Measurements from ENCODE around the gene EFHD2.

GRCh38 chr1:15442759-15443158, 33.1 kb downstream of the EFHD2 start:
- TF ChIP-seq CSRNP3 (CRISPR knock-in tag; IDR thresholded peaks at IDR 0.05) (no peak), ZFP3 (CRISPR knock-in tag; IDR thresholded peaks at IDR 0.05) (no peak), CSDC2 (CRISPR knock-in tag; IDR thresholded peaks at IDR 0.05) (no peak), ZFP30 (CRISPR knock-in tag; IDR thresholded peaks at IDR 0.05) (no peak), ZNF565 (CRISPR knock-in tag; conservative IDR thresholded peaks at IDR 0.05; ENCODE audit: low read depth) (no peak), PATZ1 (CRISPR knock-in tag; IDR thresholded peaks at IDR 0.05; ENCODE audit: borderline replicate concordance) (no peak), CREB5 (CRISPR knock-in tag; IDR thresholded peaks at IDR 0.05; ENCODE audit: low read depth) (no peak), POU6F1 (CRISPR knock-in tag; IDR thresholded peaks at IDR 0.05; ENCODE audit: borderline replicate concordance, low read depth) (no peak), RARB (CRISPR knock-in tag; IDR thresholded peaks at IDR 0.05) (no peak), ESRRG (CRISPR knock-in tag; IDR thresholded peaks at IDR 0.05) (no peak), BACH2 (CRISPR knock-in tag; IDR thresholded peaks at IDR 0.05; ENCODE audit: borderline replicate concordance) (no peak), OSR1 (CRISPR knock-in tag; IDR thresholded peaks at IDR 0.05) (no peak), ARNTL (CRISPR knock-in tag; IDR thresholded peaks at IDR 0.05; ENCODE audit: borderline replicate concordance, low read depth) (no peak)

All from SK-N-SH treated with all-trans-retinoic acid at 6 μM for 48 hours (cell line).